ENCODE results near the gene NFATC2. TPM values are rescaled to one million over a fixed set of nuclear protein-coding genes. Genes with fewer than 3 reads are reported as not detected.

Gene NFATC2
- total RNA-seq, 5 donors from 2014 or later (not counting 1 experiment from before 2014, with no cell fraction given): 49.0 to 75.9 (median 67.0) TPM

DNA sequence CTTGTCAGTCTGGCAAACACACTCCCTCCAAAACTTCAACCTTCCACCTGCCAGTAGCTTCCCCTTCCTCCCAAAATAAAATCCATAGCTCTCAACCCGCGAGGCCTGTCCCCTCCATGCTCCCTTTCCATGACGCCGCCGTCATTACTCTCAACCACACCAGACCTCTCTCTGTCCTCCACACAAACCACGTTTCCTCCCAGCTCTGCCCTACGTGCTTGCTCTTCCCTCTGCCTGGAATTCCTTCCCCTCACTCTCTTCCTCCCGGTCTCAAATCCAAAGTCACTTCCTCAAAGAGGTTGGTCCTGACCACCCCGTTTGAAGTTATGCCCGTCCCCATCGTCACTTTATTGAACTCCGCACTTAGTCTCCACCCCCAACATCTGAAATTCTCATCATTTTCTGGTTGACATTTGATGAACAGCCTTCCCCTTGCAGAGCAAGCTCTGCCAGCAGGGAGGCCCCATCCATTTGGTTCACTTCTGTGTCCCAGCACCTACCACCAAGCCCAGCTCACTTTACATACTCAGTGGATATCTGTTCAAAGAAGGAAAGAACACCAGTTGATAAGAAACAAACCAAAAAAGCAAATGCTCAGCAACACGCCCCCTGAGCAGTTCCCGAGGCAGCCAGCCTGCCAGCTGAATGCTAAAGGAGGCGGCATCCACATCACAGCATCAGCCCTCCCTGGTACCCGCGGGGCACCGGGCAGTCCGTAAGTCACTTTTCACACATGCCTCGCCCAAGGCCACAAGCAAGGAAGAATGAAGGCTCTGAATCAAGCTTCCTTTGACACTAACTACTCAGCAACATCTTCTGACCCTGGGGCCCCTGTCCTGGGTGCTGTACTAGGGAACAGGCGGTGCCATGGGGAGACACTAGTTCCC, 125.0 kb downstream of the NFATC2 start:
- ChIA-PET CTCF (interaction anchor here (0.7 to 2.0 kb wide), 5 partner anchors 13 to 149 kb away, joined by 3 to 10 read pairs (median 4); partner anchors contain the start of gene NFATC2 (in 1 of the 2)), POLR2A (interaction anchor here in 1 of 2 donors (1.2 kb wide), 1 partner anchor 12 kb away, joined by 3 read pairs; no protein-coding TSS in a partner anchor)
- 57% methylated on average over 21 of the region's 21 CpGs for WGBS (ENCODE audit: insufficient coverage)
- ATAC-seq (replicated peaks in 1 of 4) (peak in 3 of 4 experiments; percentile 18 to 57 (median 47)), DNase-seq (peak in 24 of 35 experiments; percentile 14 to 67 (median 34))
- Histone ChIP-seq H3K27me3 (replicated peaks in 1 of 2; ENCODE audit: control insufficient read depth in 2 of 2, extremely low read depth in 1 of 2, insufficient read depth in 2 of 2, low read length in 1 of 2) (no peaks in the 10 kb centered on the region), H3K4me3 (ENCODE audit: control insufficient read depth in 1 of 2, extremely low read depth in 1 of 2, low read length in 1 of 2) (no peak overlapping the region), H3K27ac (ENCODE audit: low read length) (peak overlapping the region; percentile 81), H3K4me1 (ENCODE audit: control insufficient read depth in 1 of 2, extremely low read depth in 1 of 2, insufficient read depth in 2 of 2, low read length in 2 of 2) (peaks cover 0 to 62% of the 10 kb centered on the region in 2 experiments), H3K36me3 (ENCODE audit: control insufficient read depth in 2 of 2, extremely low read depth in 1 of 2, insufficient read depth in 1 of 2, low read length in 1 of 2) (peaks cover 12 to 42% of the 10 kb centered on the region in 2 donors), H3K9me3 (no peaks in the 10 kb centered on the region)
- peaks cover 34% of the 10 kb centered on the region for H3K36me3 Mint-ChIP-seq
- peak overlapping the region; percentile 2 to 42 (median 39) for H3K4me3 Mint-ChIP-seq
- no peaks in the 10 kb centered on the region for H3K9me3 Mint-ChIP-seq
- H3K4me1 Mint-ChIP-seq: peaks cover 45 to 88% (median 69%) of the 10 kb centered on the region in 3 donors
- H3K27ac Mint-ChIP-seq: peak overlapping the region; percentile 84 to 97
- no peaks in the 10 kb centered on the region for H3K27me3 Mint-ChIP-seq

GRCh38 chr20:51416532-51417249, 125.8 kb downstream of the NFATC2 start:
- Mint-ChIP-seq H3K4me1 (peaks cover 45 to 89% (median 74%) of the 10 kb centered on the region in 3 donors), H3K9me3 (no peaks in the 10 kb centered on the region), H3K36me3 (peaks cover 28% of the 10 kb centered on the region), H3K27me3 (no peaks in the 10 kb centered on the region), H3K27ac (peak overlapping the region; percentile 84 to 97), H3K4me3 (peak overlapping the region in 2 of 3 donors; percentile 39 to 51)
- WGBS (ENCODE audit: insufficient coverage): 36% methylated on average over 3 of the region's 6 CpGs
- Histone ChIP-seq H3K4me1 (ENCODE audit: control insufficient read depth in 1 of 2, extremely low read depth in 1 of 2, insufficient read depth in 2 of 2, low read length in 2 of 2) (peaks cover 0 to 70% of the 10 kb centered on the region in 2 experiments), H3K27me3 (replicated peaks in 1 of 2; ENCODE audit: control insufficient read depth in 2 of 2, extremely low read depth in 1 of 2, insufficient read depth in 2 of 2, low read length in 1 of 2) (no peaks in the 10 kb centered on the region), H3K36me3 (ENCODE audit: control insufficient read depth in 2 of 2, extremely low read depth in 1 of 2, insufficient read depth in 1 of 2, low read length in 1 of 2) (peaks cover 12 to 39% of the 10 kb centered on the region in 2 donors), H3K27ac (ENCODE audit: low read length) (peak overlapping the region; percentile 81), H3K4me3 (ENCODE audit: control insufficient read depth in 1 of 2, extremely low read depth in 1 of 2, low read length in 1 of 2) (no peak overlapping the region), H3K9me3 (no peaks in the 10 kb centered on the region)
- peak in 2 of 4 experiments; percentile 19 to 47 for ATAC-seq (replicated peaks in 1 of 4)
- peak in 2 of 35 experiments; percentile 21 to 63 for DNase-seq
- POLR2A ChIA-PET: no interaction called here
- CTCF ChIA-PET: interaction anchor here in 1 of 2 donors (0.5 kb wide), 1 partner anchor 702 kb away, joined by 3 read pairs; no protein-coding TSS in a partner anchor

GRCh38 chr20:51413857-51414256, 128.7 kb downstream of the NFATC2 start:
- peak overlapping the region; percentile 84 to 97 for H3K27ac Mint-ChIP-seq
- no peaks in the 10 kb centered on the region for H3K27me3 ChIP-seq (replicated peaks in 1 of 2; ENCODE audit: control insufficient read depth in 2 of 2, extremely low read depth in 1 of 2, insufficient read depth in 2 of 2, low read length in 1 of 2)
- peaks cover 37% of the 10 kb centered on the region for H3K36me3 Mint-ChIP-seq
- H3K27ac ChIP-seq (ENCODE audit: low read length): peak overlapping the region; percentile 81
- no peak overlapping the region for H3K4me3 ChIP-seq (ENCODE audit: control insufficient read depth in 1 of 2, extremely low read depth in 1 of 2, low read length in 1 of 2)
- ChIA-PET CTCF (interaction anchor here in 1 of 2 donors (0.5 kb wide), 1 partner anchor 206 kb away, joined by 5 read pairs; no protein-coding TSS in a partner anchor), POLR2A (no interaction called here)
- peaks cover 0 to 84% of the 10 kb centered on the region in 2 experiments for H3K4me1 ChIP-seq (ENCODE audit: control insufficient read depth in 1 of 2, extremely low read depth in 1 of 2, insufficient read depth in 2 of 2, low read length in 2 of 2)
- H3K4me3 Mint-ChIP-seq: peak overlapping the region in 2 of 3 donors; percentile 34 to 39
- DNase-seq (peak in 1 of 35 experiments; percentile 62), ATAC-seq (replicated peaks in 1 of 4) (peak in 3 of 4 experiments; percentile 32 to 48 (median 40))
- H3K4me1 Mint-ChIP-seq: peaks cover 34 to 92% (median 71%) of the 10 kb centered on the region in 3 donors
- H3K9me3 ChIP-seq: peaks cover 3% of the 10 kb centered on the region
- peaks cover 9 to 31% of the 10 kb centered on the region in 2 donors for H3K36me3 ChIP-seq (ENCODE audit: control insufficient read depth in 2 of 2, extremely low read depth in 1 of 2, insufficient read depth in 1 of 2, low read length in 1 of 2)
- H3K27me3 Mint-ChIP-seq: no peaks in the 10 kb centered on the region
- H3K9me3 Mint-ChIP-seq: peaks cover 0 to 4% (median 0%) of the 10 kb centered on the region in 3 donors
- 17% methylated on average over 3 of the region's 5 CpGs for WGBS (ENCODE audit: insufficient coverage)

GRCh38 chr20:51412951-51413481, 129.5 kb downstream of the NFATC2 start:
- DNase-seq: no peak
- Histone ChIP-seq H3K9me3 (peaks cover 3% of the 10 kb centered on the region), H3K27me3 (replicated peaks in 1 of 2; ENCODE audit: control insufficient read depth in 2 of 2, extremely low read depth in 1 of 2, insufficient read depth in 2 of 2, low read length in 1 of 2) (no peaks in the 10 kb centered on the region), H3K4me1 (ENCODE audit: control insufficient read depth in 1 of 2, extremely low read depth in 1 of 2, insufficient read depth in 2 of 2, low read length in 2 of 2) (peaks cover 0 to 82% of the 10 kb centered on the region in 2 experiments), H3K27ac (ENCODE audit: low read length) (peak overlapping the region; percentile 81), H3K4me3 (ENCODE audit: control insufficient read depth in 1 of 2, extremely low read depth in 1 of 2, low read length in 1 of 2) (no peak overlapping the region), H3K36me3 (ENCODE audit: control insufficient read depth in 2 of 2, extremely low read depth in 1 of 2, insufficient read depth in 1 of 2, low read length in 1 of 2) (peaks cover 6 to 31% of the 10 kb centered on the region in 2 donors)
- Mint-ChIP-seq H3K4me1 (peaks cover 34 to 86% (median 68%) of the 10 kb centered on the region in 3 donors), H3K9me3 (peaks cover 0 to 4% (median 0%) of the 10 kb centered on the region in 3 donors), H3K4me3 (no peak overlapping the region), H3K27ac (peak overlapping the region; percentile 73 to 85), H3K36me3 (peaks cover 41% of the 10 kb centered on the region), H3K27me3 (no peaks in the 10 kb centered on the region)
- 80% methylated on average over 7 of the region's 15 CpGs for WGBS (ENCODE audit: insufficient coverage)
- CTCF ChIA-PET: interaction anchor here in 1 of 2 donors (0.6 kb wide), 1 partner anchor 106 kb away, joined by 3 read pairs; no protein-coding TSS in a partner anchor
- POLR2A ChIA-PET: no interaction called here
- no peak for ATAC-seq (replicated peaks in 1 of 4)

- ChIA-PET CTCF (interaction anchor here in 1 of 2 donors (0.6 kb wide), 1 partner anchor 107 kb away, joined by 3 read pairs; no protein-coding TSS in a partner anchor), POLR2A (no interaction called here)
- Mint-ChIP-seq H3K27me3 (no peaks in the 10 kb centered on the region), H3K36me3 (peaks cover 44% of the 10 kb centered on the region), H3K4me3 (no peak overlapping the region), H3K27ac (peak overlapping the region; percentile 82 to 85), H3K4me1 (peaks cover 30 to 85% (median 68%) of the 10 kb centered on the region in 3 donors), H3K9me3 (peaks cover 0 to 4% (median 0%) of the 10 kb centered on the region in 3 donors)
- Histone ChIP-seq H3K4me1 (ENCODE audit: control insufficient read depth in 1 of 2, extremely low read depth in 1 of 2, insufficient read depth in 2 of 2, low read length in 2 of 2) (peaks cover 0 to 82% of the 10 kb centered on the region in 2 experiments), H3K36me3 (ENCODE audit: control insufficient read depth in 2 of 2, extremely low read depth in 1 of 2, insufficient read depth in 1 of 2, low read length in 1 of 2) (peaks cover 6 to 35% of the 10 kb centered on the region in 2 donors), H3K4me3 (ENCODE audit: control insufficient read depth in 1 of 2, extremely low read depth in 1 of 2, low read length in 1 of 2) (no peak overlapping the region), H3K9me3 (peaks cover 3% of the 10 kb centered on the region), H3K27ac (ENCODE audit: low read length) (peak overlapping the region; percentile 48), H3K27me3 (replicated peaks in 1 of 2; ENCODE audit: control insufficient read depth in 2 of 2, extremely low read depth in 1 of 2, insufficient read depth in 2 of 2, low read length in 1 of 2) (no peaks in the 10 kb centered on the region)
- no peak for DNase-seq
- WGBS (ENCODE audit: insufficient coverage): 44% methylated on average over 8 of the region's 12 CpGs
- no peak for ATAC-seq (replicated peaks in 1 of 4)
These were observed 130.1 kb downstream of the NFATC2 start for GRCh38 chr20:51412333-51412871.
